ENCODE data around the gene PLB1. TPM values are rescaled to one million over a fixed set of nuclear protein-coding genes. Genes with fewer than 3 reads are reported as not detected.

Gene PLB1
- total RNA-seq, 2 donors from 2014 or later, result 1.0 to 12.9 TPM

- Histone ChIP-seq H3K9me3 (no peaks in the 10 kb centered on the region), H3K27me3 (no peaks in the 10 kb centered on the region), H3K4me3 (no peak overlapping the region), H3K4me1 (peaks cover 51% of the 10 kb centered on the region), H3K27ac (peak overlapping the region in 1 of 4 donors; percentile 47), H3K36me3 (replicated peaks in 1 of 2; ENCODE audit: insufficient read depth in 1 of 2, low read depth in 2 of 2) (no peaks in the 10 kb centered on the region)
- DNase-seq, result peak in 2 of 4 donors; percentile 39 to 59
- 49 to 85% methylated on average over 5 of the region's 5 CpGs for WGBS, 2 donors
- no peak for ATAC-seq
- no peak for TF ChIP-seq POLR2A (IDR thresholded peaks at IDR 0.05)
- no peak for TF ChIP-seq CTCF (IDR thresholded peaks at IDR 0.05)
- intact Hi-C loops (cut with DNase I), result no loop called here
Observed at GRCh38 chr2:28627722-28628480, 132.0 kb downstream of the PLB1 start.

GRCh38 chr2:28628506-28628905, 132.6 kb downstream of the PLB1 start:
- H3K4me3 ChIP-seq, result no peak overlapping the region
- ATAC-seq (no peak), DNase-seq (no peak)
- no peak for TF ChIP-seq CTCF (IDR thresholded peaks at IDR 0.05)
- no peak for TF ChIP-seq POLR2A (IDR thresholded peaks at IDR 0.05)
- intact Hi-C loops (cut with DNase I), result no loop called here
- no peaks in the 10 kb centered on the region for H3K36me3 ChIP-seq (replicated peaks in 1 of 2; ENCODE audit: insufficient read depth in 1 of 2, low read depth in 2 of 2)
- no peak overlapping the region for H3K27ac ChIP-seq
- 95 to 98% methylated on average over 4 to 8 of the region's 8 CpGs for WGBS, 2 donors
- H3K27me3 ChIP-seq, result no peaks in the 10 kb centered on the region
- H3K9me3 ChIP-seq, result no peaks in the 10 kb centered on the region
- H3K4me1 ChIP-seq, result peaks cover 57% of the 10 kb centered on the region

GRCh38 chr2:28628987-28629386, 133.1 kb downstream of the PLB1 start:
- Histone ChIP-seq H3K4me3 (no peak overlapping the region), H3K27ac (no peak overlapping the region), H3K27me3 (no peaks in the 10 kb centered on the region), H3K36me3 (replicated peaks in 1 of 2; ENCODE audit: insufficient read depth in 1 of 2, low read depth in 2 of 2) (no peaks in the 10 kb centered on the region), H3K9me3 (no peaks in the 10 kb centered on the region), H3K4me1 (peaks cover 62% of the 10 kb centered on the region)
- TF ChIP-seq POLR2A (IDR thresholded peaks at IDR 0.05), result no peak
- no peak for TF ChIP-seq CTCF (IDR thresholded peaks at IDR 0.05)
- 63 to 76% methylated on average over 3 to 5 of the region's 5 CpGs for WGBS, 2 donors
- DNase-seq (no peak), ATAC-seq (no peak)
- intact Hi-C loops (cut with DNase I), result no loop called here

GRCh38 chr2:28629910-28630309, 134.1 kb downstream of the PLB1 start:
- intact Hi-C loops (cut with DNase I), result no loop called here
- Histone ChIP-seq H3K36me3 (replicated peaks in 1 of 2; ENCODE audit: insufficient read depth in 1 of 2, low read depth in 2 of 2) (no peaks in the 10 kb centered on the region), H3K4me1 (peaks cover 65% of the 10 kb centered on the region), H3K4me3 (no peak overlapping the region), H3K9me3 (no peaks in the 10 kb centered on the region), H3K27ac (no peak overlapping the region), H3K27me3 (no peaks in the 10 kb centered on the region)
- ATAC-seq, result no peak
- DNase-seq, result no peak
- TF ChIP-seq POLR2A (IDR thresholded peaks at IDR 0.05) (no peak), CTCF (IDR thresholded peaks at IDR 0.05) (no peak)
- WGBS, 2 donors, result 88 to 96% methylated on average over 7 of the region's 7 CpGs

- H3K4me3 ChIP-seq, result no peak overlapping the region
- ATAC-seq, result no peak
Observed at GRCh38 chr2:28630341-28630740, 134.5 kb downstream of the PLB1 start.

More at GRCh38 chr2:28630341-28630740, 134.5 kb downstream of the PLB1 start:
- no peak for TF ChIP-seq POLR2A (IDR thresholded peaks at IDR 0.05)
- Histone ChIP-seq H3K9me3 (no peaks in the 10 kb centered on the region), H3K36me3 (replicated peaks in 1 of 2; ENCODE audit: insufficient read depth in 1 of 2, low read depth in 2 of 2) (no peaks in the 10 kb centered on the region), H3K27ac (no peak overlapping the region), H3K27me3 (no peaks in the 10 kb centered on the region), H3K4me1 (peaks cover 65% of the 10 kb centered on the region)
- no peak for DNase-seq
- WGBS, 2 donors, result 75 to 79% methylated on average over 2 to 3 of the region's 3 CpGs
- intact Hi-C loops (cut with DNase I), result no loop called here
